Smooth muscle cell (in vitro differentiated cells): ENCODE data around the gene UBL7. TPM values are rescaled to one million over a fixed set of nuclear protein-coding genes. Genes with fewer than 3 reads are reported as not detected.

ENCODE experiments used
- DNase-seq: peaks from one replicate; lab custom pipeline; 2025; ENCODE audit not compliant: unreplicated experiment; lab: John Stamatoyannopoulos, UW
- H2AFZ ChIP-seq: fragments of 200-600 bp; sonication (generic); 2 replicates; pipeline ENCODE4 v1.6.0; 2016; ENCODE audit warnings: antibody characterized with exemption, low read depth, mild to moderate bottlenecking
- H3F3A ChIP-seq: fragments of 200-600 bp; sonication (generic); 2 replicates; pipeline ENCODE4 v1.6.0; 2017; ENCODE audit warnings: antibody characterized with exemption, low read depth
- H3K27ac ChIP-seq: fragments of 200-600 bp; sonication (generic); 2 replicates; pipeline ENCODE4 v1.5.1; 2016; ENCODE audit warnings: low read depth, mild to moderate bottlenecking
- H3K27me3 ChIP-seq: fragments of 200-600 bp; sonication (generic); 2 replicates; pipeline ENCODE4 v1.6.1; 2016; ENCODE audit warnings: low read depth, mild to moderate bottlenecking
- H3K36me3 ChIP-seq: fragments of 200-600 bp; sonication (generic); 2 replicates; pipeline ENCODE4 v1.5.1; 2016; ENCODE audit warnings: low read depth
- H3K4me1 ChIP-seq: fragments of 200-600 bp; sonication (generic); 2 replicates; pipeline ENCODE4 v1.5.1; 2016; ENCODE audit warnings: low read depth
- H3K4me2 ChIP-seq: fragments of 200-600 bp; sonication (generic); 2 replicates; pipeline ENCODE4 v1.6.0; 2016; ENCODE audit warnings: mild to moderate bottlenecking
- H3K4me3 ChIP-seq: fragments of 200-600 bp; sonication (generic); 2 replicates; pipeline ENCODE4 v1.5.1; 2016; ENCODE audit warnings: mild to moderate bottlenecking
- H3K79me2 ChIP-seq: fragments of 200-600 bp; sonication (generic); 2 replicates; pipeline ENCODE4 v1.6.0; 2016; ENCODE audit warnings: low read depth, mild to moderate bottlenecking
- H3K9ac ChIP-seq: fragments of 200-600 bp; sonication (generic); 2 replicates; pipeline ENCODE4 v1.6.0; 2016; ENCODE audit warnings: low read depth
- H3K9me3 ChIP-seq: fragments of 200-600 bp; sonication (generic); replicated peaks from 2 replicates; pipeline ENCODE4 v1.5.1; 2016; ENCODE audit warnings: low read depth
- H4K20me1 ChIP-seq: fragments of 200-600 bp; sonication (generic); 2 replicates; pipeline ENCODE4 v1.6.0; 2016; ENCODE audit warnings: low read depth
- CTCF ChIP-seq: fragments of 200-600 bp; sonication (generic); IDR thresholded peaks from 2 replicates; pipeline ENCODE4 v1.5.1; 2017; ENCODE audit warnings: borderline replicate concordance, mild to moderate bottlenecking, antibody characterized with exemption; ENCODE audit not compliant: insufficient read depth, poor library complexity, severe bottlenecking
- WGBS: methylation state at CpG from one replicate; pipeline ENCODE4 v1.1.7; 2016; ENCODE audit warnings: low lambda C conversion rate; 5-methylcytosine and 5-hydroxymethylcytosine counted together
- polyA plus RNA-seq: library from polyadenylated mRNA; unstranded; fragments of >200 nt; fragmentation: Nextera tagmentation; extraction: Ambion mirVana; gene quantifications from 2 replicates; pipeline ENCODE4 v1.2.1, GENCODE V29; 2016
- total RNA-seq: library from RNA; depleted of rRNA; stranded (reverse); fragments of >200 nt; gene quantifications from 2 replicates; pipeline ENCODE4 v1.2.3, GENCODE V29; 2014

Gene UBL7
- total and polyA plus RNA-seq, 2 experiments from 2014 or later: 60.6 to 64.4 TPM

DNA sequence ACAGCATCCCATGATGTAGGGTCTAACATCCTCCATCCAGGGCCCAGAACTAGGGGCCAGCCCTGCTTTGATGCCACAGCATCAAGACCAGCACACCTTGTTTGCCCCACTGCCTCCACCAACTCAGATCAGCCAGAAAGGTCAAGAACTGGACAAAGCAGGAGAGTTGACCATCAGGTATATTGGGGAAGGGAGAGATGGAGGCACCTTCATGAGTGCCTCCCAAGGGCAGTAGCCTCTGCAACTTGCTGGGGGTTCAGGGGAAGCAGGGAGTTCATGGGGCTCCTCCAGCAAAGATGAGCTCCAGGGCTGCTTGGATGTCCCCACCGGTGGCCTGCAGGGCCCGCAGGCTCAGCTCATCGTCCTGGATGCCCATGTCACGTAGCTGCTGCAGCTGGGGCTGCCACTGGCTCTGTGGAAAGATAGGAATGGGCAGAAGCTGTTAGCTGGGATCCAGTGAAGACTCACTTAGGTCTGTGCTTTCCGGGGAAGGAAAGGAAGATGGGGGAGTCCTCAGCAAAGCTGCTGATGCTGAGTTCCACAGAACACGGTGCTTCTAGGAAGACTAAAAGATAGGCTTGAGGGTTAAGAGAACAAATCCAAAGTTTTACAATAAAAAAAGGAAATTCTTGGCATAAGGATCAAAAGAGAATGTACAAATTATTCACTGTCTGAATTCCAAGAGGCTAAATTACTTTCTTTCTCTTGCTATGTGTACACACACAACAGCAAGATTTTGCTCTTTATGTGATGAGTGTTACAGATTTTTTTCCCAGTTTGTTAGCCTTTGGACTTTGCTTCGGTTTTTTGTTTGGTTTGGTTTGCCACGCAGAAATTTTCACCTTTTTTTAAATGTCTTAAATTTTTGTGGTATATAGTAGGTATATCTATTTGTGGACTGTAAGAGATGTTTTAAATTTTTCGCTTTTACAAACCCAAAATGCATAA is 14.9 kb downstream of the UBL7 start:
- no peak for TF ChIP-seq CTCF
- H3K4me2 ChIP-seq: no peak overlapping the region
- H4K20me1 ChIP-seq: no peaks in the 10 kb centered on the region
- H3K27ac ChIP-seq: no peak overlapping the region
- WGBS: 96% methylated on average over 9 of the region's 9 CpGs
- DNase-seq: no peak
- no peak overlapping the region for H3K9ac ChIP-seq
- H3K4me1 ChIP-seq: peaks cover 7% of the 10 kb centered on the region
- H3K27me3 ChIP-seq: no peaks in the 10 kb centered on the region
- H3K36me3 ChIP-seq: no peaks in the 10 kb centered on the region
- no peak overlapping the region for H2AFZ ChIP-seq
- H3K79me2 ChIP-seq: no peaks in the 10 kb centered on the region
- H3F3A ChIP-seq: no peaks in the 10 kb centered on the region
- no peaks in the 10 kb centered on the region for H3K9me3 ChIP-seq
- H3K4me3 ChIP-seq: no peak overlapping the region

GRCh38 chr15:74444106-74445062 is 16.6 kb downstream of the UBL7 start:
- H3K36me3 ChIP-seq: no peaks in the 10 kb centered on the region
- WGBS: 90% methylated on average over 8 of the region's 8 CpGs
- no peaks in the 10 kb centered on the region for H3K27me3 ChIP-seq
- no peak for DNase-seq
- no peaks in the 10 kb centered on the region for H3K79me2 ChIP-seq
- no peak overlapping the region for H3K4me2 ChIP-seq
- H3K4me1 ChIP-seq: peaks cover 7% of the 10 kb centered on the region
- H2AFZ ChIP-seq: no peak overlapping the region
- H3K9ac ChIP-seq: no peak overlapping the region
- no peak overlapping the region for H3K27ac ChIP-seq
- TF ChIP-seq CTCF: no peak
- no peaks in the 10 kb centered on the region for H4K20me1 ChIP-seq
- no peak overlapping the region for H3K4me3 ChIP-seq
- H3F3A ChIP-seq: no peaks in the 10 kb centered on the region
- H3K9me3 ChIP-seq: no peaks in the 10 kb centered on the region

DNA sequence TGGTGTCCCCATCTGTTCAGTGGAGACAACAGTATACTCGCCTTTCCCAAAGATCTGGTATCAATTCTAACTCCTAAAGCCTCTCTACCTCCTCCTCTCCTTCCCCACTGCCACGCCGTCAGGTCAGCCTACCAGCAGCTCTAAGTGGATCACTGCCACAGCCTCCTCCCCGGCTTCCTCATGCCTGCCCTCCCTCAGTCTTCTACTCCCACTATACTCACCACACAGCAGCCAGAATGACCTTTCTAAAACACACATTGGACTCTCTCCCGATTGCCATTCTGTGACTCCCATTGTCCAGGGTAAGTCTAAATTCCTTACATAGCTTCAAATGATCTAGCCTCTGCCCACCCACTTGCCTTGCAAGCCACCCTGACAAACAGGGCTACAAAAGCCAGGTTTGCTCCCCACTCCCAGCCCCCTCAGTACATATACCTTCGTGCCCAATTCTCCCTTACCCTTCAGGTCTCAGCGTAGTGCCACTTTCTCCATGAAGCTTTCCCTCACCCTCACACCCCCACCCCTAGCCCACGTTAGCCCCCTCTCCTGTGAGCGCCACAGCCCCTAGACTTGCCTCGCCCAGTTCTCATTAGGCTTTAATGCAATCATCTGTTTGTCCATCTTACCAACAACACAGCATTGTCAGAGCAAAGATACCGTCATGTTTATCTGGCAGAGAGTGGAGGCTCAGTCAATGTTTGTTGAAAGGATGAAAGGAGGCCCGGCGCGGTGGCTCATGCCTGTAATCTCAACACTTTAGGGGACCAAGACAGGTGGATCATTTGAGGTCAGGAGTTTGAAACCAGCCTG is 17.7 kb downstream of the UBL7 start:
- H3K36me3 ChIP-seq: no peaks in the 10 kb centered on the region

More for the DNA sequence above, 17.7 kb downstream of the UBL7 start:
- Histone ChIP-seq H3F3A (no peaks in the 10 kb centered on the region), H2AFZ (no peak overlapping the region), H3K27me3 (no peaks in the 10 kb centered on the region), H3K4me1 (peaks cover 7% of the 10 kb centered on the region), H3K4me3 (no peak overlapping the region), H3K27ac (no peak overlapping the region), H3K9me3 (no peaks in the 10 kb centered on the region), H3K4me2 (no peak overlapping the region), H3K79me2 (no peaks in the 10 kb centered on the region), H4K20me1 (no peaks in the 10 kb centered on the region), H3K9ac (no peak overlapping the region)
- DNase-seq: no peak
- TF ChIP-seq CTCF: no peak
- WGBS: 73% methylated on average over 14 of the region's 14 CpGs
